Tibial nerve (tissue), 4 donors: Measurements from ENCODE around the gene ICAM3.
"Not testable (repeated sequence)": the region's sequence is repeated elsewhere in the genome, so short reads cannot be mapped to it uniquely, and the experiment has no call there.

Source experiments
- EP300 ChIP-seq, 2 donors: sonication (generic); formaldehyde crosslinking; IDR thresholded peaks; one replicate each; pipeline ENCODE4 v1.6.1; 2017; ENCODE audit warnings: antibody characterized with exemption in 2 of 2, mild to moderate bottlenecking in 1 of 2
- POLR2A ChIP-seq, 2 donors: fragments of 450-650 bp; IDR thresholded peaks; one replicate each; pipeline ENCODE4 v1.6.1; 2017; ENCODE audit warnings: antibody characterized with exemption in 2 of 2, mild to moderate bottlenecking in 2 of 2, moderate library complexity in 2 of 2
- TF ChIP-seq, protein P1 (sequence below), 5 experiments: fragments of 200-600 bp in 3 of 5; fragments of 450-650 bp in 2 of 5; sonication (generic) in 3 of 5; IDR thresholded peaks; one replicate each; pipeline ENCODE4 v1.5.1; 2016 to 2019; ENCODE audit warnings: antibody characterized with exemption in 5 of 5, mild to moderate bottlenecking in 3 of 5, moderate library complexity in 2 of 5

DNA sequence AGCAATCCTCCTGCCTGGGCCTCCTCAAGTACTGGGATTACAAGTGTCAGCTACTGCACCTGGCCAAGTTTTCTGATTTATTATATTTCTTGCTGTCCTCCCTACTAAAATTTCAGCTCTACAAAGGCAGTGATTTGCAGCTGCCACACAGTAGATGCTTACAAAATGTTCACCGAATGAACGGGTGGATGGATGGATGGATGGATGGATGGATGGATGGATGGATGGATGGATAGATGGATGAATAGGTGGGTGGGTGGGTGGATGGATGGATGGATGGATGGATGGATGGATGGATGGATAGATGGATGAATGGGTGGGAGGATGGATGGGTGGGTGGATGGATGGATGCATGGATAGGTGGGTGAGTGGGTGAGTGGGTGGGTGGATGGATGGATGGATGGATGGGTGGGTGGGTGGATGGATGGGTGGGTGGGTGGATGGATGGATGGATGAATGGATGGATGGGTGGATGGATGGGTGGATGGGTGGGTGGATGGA, 37.8 kb upstream of the ICAM3 start:
- TF ChIP-seq, protein P1, sequence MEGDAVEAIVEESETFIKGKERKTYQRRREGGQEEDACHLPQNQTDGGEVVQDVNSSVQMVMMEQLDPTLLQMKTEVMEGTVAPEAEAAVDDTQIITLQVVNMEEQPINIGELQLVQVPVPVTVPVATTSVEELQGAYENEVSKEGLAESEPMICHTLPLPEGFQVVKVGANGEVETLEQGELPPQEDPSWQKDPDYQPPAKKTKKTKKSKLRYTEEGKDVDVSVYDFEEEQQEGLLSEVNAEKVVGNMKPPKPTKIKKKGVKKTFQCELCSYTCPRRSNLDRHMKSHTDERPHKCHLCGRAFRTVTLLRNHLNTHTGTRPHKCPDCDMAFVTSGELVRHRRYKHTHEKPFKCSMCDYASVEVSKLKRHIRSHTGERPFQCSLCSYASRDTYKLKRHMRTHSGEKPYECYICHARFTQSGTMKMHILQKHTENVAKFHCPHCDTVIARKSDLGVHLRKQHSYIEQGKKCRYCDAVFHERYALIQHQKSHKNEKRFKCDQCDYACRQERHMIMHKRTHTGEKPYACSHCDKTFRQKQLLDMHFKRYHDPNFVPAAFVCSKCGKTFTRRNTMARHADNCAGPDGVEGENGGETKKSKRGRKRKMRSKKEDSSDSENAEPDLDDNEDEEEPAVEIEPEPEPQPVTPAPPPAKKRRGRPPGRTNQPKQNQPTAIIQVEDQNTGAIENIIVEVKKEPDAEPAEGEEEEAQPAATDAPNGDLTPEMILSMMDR (IDR thresholded peaks at IDR 0.05) = not testable (repeated sequence)
- TF ChIP-seq POLR2A, EP300 (IDR thresholded peaks at IDR 0.05): not testable (repeated sequence)
